ENCODE results near the gene ZMIZ1.

ZMIZ1 gene

DNA sequence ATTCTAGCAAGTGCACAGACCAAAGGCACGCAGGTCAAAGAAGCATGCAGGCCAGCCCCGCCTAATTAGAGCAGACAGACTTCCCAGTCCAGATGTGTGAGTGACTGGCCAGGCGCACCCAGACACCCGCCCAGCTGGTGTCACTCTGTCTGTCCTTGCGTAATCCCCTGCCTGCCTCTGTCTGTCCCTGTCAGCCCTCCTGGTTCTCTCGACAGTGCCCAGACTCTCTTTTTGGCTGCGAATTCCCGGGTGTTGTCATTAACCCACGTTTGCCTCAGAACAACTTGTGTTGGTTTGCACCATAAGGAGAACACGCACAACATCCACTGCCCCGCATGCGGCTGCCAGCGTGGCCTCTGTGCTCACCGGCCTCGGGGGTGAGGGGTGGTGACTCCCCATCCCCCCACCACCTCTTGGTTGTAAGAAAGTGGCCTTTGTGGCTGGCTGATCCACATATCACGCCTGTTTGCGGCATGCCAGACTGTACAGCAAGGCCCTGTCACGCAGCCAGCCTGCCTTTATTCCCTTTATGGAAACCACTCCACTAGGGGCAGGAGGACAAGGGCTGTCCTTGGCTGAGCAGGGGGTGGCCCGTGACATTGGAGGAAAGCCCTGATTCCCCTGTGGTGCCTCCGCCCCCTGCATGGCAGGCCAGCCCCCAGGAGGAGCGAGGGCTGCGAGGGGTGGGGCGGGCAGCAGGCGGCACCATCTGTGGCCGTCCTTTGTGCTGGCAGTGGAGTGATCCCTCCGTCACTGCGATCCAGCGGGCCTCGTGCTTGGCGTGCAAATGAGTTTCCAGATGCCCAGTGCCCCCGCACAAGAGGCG lies 205.7 kb downstream of the ZMIZ1 start:
- no peak for TF ChIP-seq CTCF (IDR thresholded peaks at IDR 0.05)

DNA sequence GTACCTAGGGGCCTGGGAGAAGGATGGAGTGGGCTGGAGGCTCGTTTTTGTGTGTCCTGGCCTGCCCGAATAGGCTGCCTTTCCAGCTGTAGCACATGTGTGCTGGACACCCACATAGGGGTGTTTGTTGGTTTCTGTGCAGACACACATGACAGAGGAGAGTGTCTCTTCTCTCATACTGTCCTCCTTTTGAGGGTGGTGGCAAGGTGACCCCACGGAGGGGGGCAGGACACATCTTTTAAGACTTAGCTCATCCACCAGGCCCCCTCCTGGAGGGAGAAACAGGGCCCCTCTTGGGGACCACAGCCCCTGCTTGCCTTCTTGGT lies 206.3 kb downstream of the ZMIZ1 start:
- no peak for TF ChIP-seq CTCF (IDR thresholded peaks at IDR 0.05)

DNA sequence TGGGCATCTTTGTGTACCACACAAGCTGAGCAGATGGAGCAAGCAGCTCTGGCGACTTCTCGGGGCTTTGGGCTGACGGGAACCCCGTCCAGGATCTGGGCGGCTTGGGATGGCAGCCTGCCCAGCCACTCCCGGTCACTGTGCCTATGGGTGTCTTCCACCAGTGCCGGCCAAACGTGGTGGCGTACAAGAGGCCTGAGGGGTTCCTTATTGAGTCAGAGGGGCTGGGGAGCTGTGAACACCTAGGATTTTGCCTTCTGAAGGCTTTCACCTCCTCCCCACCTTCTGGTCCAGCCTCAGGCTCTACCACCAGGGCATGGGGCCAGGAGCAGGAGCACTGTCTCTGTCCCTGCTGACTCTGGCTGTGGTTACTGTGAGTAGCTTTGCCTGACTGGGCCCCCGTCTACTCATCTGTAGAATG lies 206.7 kb downstream of the ZMIZ1 start:
- no peak for TF ChIP-seq CTCF (IDR thresholded peaks at IDR 0.05)

DNA sequence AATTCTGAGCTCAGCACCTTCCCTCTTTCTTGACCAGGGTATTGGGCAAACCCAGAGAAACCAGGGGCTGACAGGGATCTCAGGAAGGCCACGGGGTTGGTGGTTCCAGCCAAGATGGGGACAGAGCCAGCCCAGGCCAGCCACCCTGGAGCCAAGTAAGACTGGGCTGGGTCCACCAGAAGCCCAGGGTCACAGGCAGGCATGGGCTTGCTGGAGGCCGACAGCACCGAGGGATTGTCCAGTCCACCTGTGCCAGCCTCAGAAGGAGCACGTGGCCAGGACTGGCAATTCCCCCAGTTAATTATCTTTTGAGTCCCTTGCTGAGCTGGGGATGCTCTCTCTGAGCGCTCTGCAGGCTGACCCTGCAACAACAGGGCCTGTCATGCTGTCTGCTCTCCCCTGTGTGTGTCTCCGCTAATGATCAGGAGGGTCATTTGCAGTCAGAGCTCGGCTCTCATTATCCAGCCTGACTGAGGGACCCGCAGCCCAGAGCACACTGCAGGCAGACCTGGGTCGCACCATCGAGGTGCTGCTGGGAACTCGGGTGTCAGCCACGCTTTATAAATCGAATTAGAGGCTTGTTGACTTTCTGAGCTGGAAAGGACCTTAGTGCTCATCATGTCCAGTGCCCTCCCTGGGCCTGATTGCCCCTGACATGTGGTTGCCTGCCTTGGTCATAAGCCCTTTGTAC lies 209.0 kb downstream of the ZMIZ1 start:
- no peak for TF ChIP-seq CTCF (IDR thresholded peaks at IDR 0.05)

DNA sequence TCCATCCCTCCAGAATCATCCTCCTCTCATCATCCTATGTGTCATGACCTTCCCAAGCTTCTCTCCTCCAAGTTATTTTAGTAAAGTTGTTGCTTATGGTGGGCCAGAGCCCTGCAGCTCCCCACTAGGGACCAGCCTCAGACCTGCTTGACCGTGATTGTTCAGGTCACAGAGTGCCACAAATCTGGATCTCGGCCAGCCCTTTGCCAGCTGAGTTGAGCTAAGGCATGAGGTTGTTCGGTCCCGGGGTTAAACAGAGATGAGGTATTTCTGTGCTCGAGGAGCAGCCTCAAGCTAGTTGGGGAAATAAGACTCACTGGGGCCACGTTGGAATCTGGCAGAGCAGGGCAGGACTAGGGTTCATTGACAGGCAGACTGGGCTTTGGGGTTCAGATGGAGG lies 212.2 kb downstream of the ZMIZ1 start:
- TF ChIP-seq CTCF (IDR thresholded peaks at IDR 0.05): no peak

DNA sequence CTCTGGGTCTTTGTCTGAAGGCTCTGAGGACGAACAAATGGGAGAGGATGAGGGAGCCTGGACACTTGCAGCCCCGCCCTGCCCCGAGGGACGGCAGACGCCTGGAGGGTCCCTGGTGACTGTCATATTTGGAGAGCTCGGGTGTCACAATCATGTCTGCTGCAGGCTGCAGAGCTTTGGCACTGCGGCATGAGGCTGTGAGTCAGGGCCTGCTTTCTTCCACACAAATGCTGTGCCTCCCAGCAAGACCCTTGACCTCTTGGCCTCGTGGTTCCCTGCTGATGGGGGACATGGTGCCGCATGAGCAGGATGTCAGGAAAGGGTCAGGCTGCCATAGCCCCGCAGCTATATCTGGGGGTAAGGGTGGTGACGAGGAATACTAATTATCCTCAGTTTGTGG lies 213.6 kb downstream of the ZMIZ1 start:
- no peak for TF ChIP-seq CTCF (IDR thresholded peaks at IDR 0.05)

GRCh38 chr10:79283616-79284015 lies 214.8 kb downstream of the ZMIZ1 start:
- no peak for TF ChIP-seq CTCF (IDR thresholded peaks at IDR 0.05)

Measured in LNCAP (cell line).